Small intestine (tissue), 7 donors: Measurements from ENCODE around the gene BMS1. TPM values are rescaled to one million over a fixed set of nuclear protein-coding genes. Genes with fewer than 3 reads are reported as not detected.

ENCODE experiments used
- DNase-seq, 2 donors: peaks; one replicate each; pipeline versions ENCODE4 v3.0.0 to v3.0.0-alpha.2; 2013
- FAIRE-seq: peaks from 2 replicates; lab custom pipeline; 2012; peaks lifted over from hg19 to GRCh38; lab: Jason Lieb, UNC
- H3K27ac ChIP-seq, 3 donors: one replicate each; pipeline ENCODE4 v1.5.1; 2013; ENCODE audit warnings: low read length in 2 of 3, mild to moderate bottlenecking in 2 of 3, control low read depth in 1 of 3, inconsistent platforms in 1 of 3, low read depth in 1 of 3, moderate library complexity in 1 of 3
- H3K27me3 ChIP-seq, 3 donors: one replicate each; pipeline ENCODE4 v1.6.1; 2013; ENCODE audit warnings: low read length in 3 of 3, inconsistent platforms in 1 of 3; ENCODE audit not compliant: control insufficient read depth in 3 of 3, insufficient read depth in 3 of 3
- H3K36me3 ChIP-seq, 3 donors: one replicate each; pipeline ENCODE4 v1.6.1; 2013; ENCODE audit warnings: low read length in 3 of 3, inconsistent platforms in 1 of 3, low read depth in 1 of 3, mild to moderate bottlenecking in 1 of 3, moderate library complexity in 1 of 3; ENCODE audit not compliant: control insufficient read depth in 3 of 3, insufficient read depth in 2 of 3
- H3K4me1 ChIP-seq, 3 donors: one replicate each; pipeline ENCODE4 v1.6.1; 2013; ENCODE audit warnings: low read length in 2 of 3, inconsistent platforms in 1 of 3, low read depth in 1 of 3, mild to moderate bottlenecking in 1 of 3, moderate library complexity in 1 of 3; ENCODE audit not compliant: control insufficient read depth in 3 of 3, insufficient read depth in 2 of 3
- H3K4me3 ChIP-seq, 3 donors: one replicate each; pipeline ENCODE4 v1.5.1; 2013; ENCODE audit warnings: low read length in 3 of 3, control low read depth in 1 of 3, inconsistent platforms in 1 of 3, low read depth in 1 of 3, mild to moderate bottlenecking in 1 of 3, moderate library complexity in 1 of 3
- H3K9me3 ChIP-seq, 2 donors: one replicate each; pipeline ENCODE4 v1.6.1; 2013; ENCODE audit warnings: low read depth in 1 of 2, low read length in 1 of 2; ENCODE audit not compliant: control insufficient read depth in 2 of 2, insufficient read depth in 1 of 2
- WGBS, 3 donors: extraction: QIAGEN DNeasy Blood & Tissue Kit; methylation state at CpG; one replicate each; pipeline ENCODE4 v1.1.7; 2013; 5-methylcytosine and 5-hydroxymethylcytosine counted together
- polyA plus RNA-seq, 4 donors: library from polyadenylated mRNA; stranded (reverse) in 3 of 4; unstranded in 1 of 4; fragments of 200-250 nt in 3 of 4; fragments of 120-200 nt in 1 of 4; gene quantifications; one replicate each; pipeline versions ENCODE4 v1.2.1 to v1.2.3, GENCODE V29; 2013
- donor health status: healthy with polysubstance abuse.
- donor health status: control.
- donor health status: control.
- donor health status: Bipolar disorder and iron deficiency.
- donor health status: healthy.

The BMS1 gene
- polyA plus RNA-seq, 4 donors = 6.8 to 15.7 (median 9.0) TPM

- Histone ChIP-seq H3K4me1 (no peaks in the 10 kb centered on the region), H3K27ac (no peak overlapping the region), H3K27me3 (peaks cover 0 to 5% (median 2%) of the 10 kb centered on the region in 3 donors), H3K9me3 (peaks cover 0 to 3% of the 10 kb centered on the region in 2 donors), H3K4me3 (no peak overlapping the region), H3K36me3 (no peaks in the 10 kb centered on the region)
- FAIRE-seq = no peak
- 33 to 50% (median 45%) methylated on average over 1 of the region's 1 CpG for WGBS, 3 donors
- no peak for DNase-seq
These were observed 5.9 kb upstream of the BMS1 start for GRCh38 chr10:42776681-42777080.

- DNase-seq = no peak
- Histone ChIP-seq H3K27me3 (peaks cover 0 to 5% (median 0%) of the 10 kb centered on the region in 3 donors), H3K36me3 (peaks cover 0 to 3% (median 0%) of the 10 kb centered on the region in 3 donors), H3K4me1 (peaks cover 0 to 3% (median 0%) of the 10 kb centered on the region in 3 donors), H3K9me3 (no peaks in the 10 kb centered on the region), H3K27ac (no peak overlapping the region), H3K4me3 (no peak overlapping the region)
- FAIRE-seq = no peak
- 87 to 91% (median 89%) methylated on average over 4 of the region's 4 CpGs for WGBS, 3 donors
These were observed 2.1 kb upstream of the BMS1 start for GRCh38 chr10:42780456-42780855.

GRCh38 chr10:42781893-42782445 is 626 bp upstream of the BMS1 start:
- 30 to 35% (median 33%) methylated on average over 18 of the region's 18 CpGs for WGBS, 3 donors
- DNase-seq (peak in 1 of 2 donors; percentile 35), FAIRE-seq (no peak)
- Histone ChIP-seq H3K4me1 (peaks cover 0 to 3% (median 0%) of the 10 kb centered on the region in 3 donors), H3K27me3 (no peaks in the 10 kb centered on the region), H3K4me3 (peak overlapping the region; percentile 54 to 84 (median 55)), H3K36me3 (peaks cover 2 to 13% (median 4%) of the 10 kb centered on the region in 3 donors), H3K27ac (peak overlapping the region; percentile 81 to 95 (median 87)), H3K9me3 (no peaks in the 10 kb centered on the region)

- no peak for FAIRE-seq
- WGBS, 3 donors = 1 to 2% (median 1%) methylated on average over 11 of the region's 11 CpGs
- Histone ChIP-seq H3K27ac (peak overlapping the region; percentile 81 to 95 (median 87)), H3K9me3 (no peaks in the 10 kb centered on the region), H3K4me1 (peaks cover 0 to 3% (median 0%) of the 10 kb centered on the region in 3 donors), H3K36me3 (peaks cover 2 to 13% (median 4%) of the 10 kb centered on the region in 3 donors), H3K27me3 (no peaks in the 10 kb centered on the region), H3K4me3 (peak overlapping the region; percentile 54 to 84 (median 55))
- peak in 1 of 2 donors; percentile 33 for DNase-seq
These were observed 570 bp downstream of the BMS1 start for GRCh38 chr10:42783181-42783549.

GRCh38 chr10:42785759-42786158 is 3.2 kb downstream of the BMS1 start:
- Histone ChIP-seq H3K27me3 (no peaks in the 10 kb centered on the region), H3K4me1 (peaks cover 0 to 3% (median 0%) of the 10 kb centered on the region in 3 donors), H3K4me3 (no peak overlapping the region), H3K9me3 (no peaks in the 10 kb centered on the region), H3K36me3 (peaks cover 8 to 21% (median 9%) of the 10 kb centered on the region in 3 donors), H3K27ac (no peak overlapping the region)
- 91 to 93% (median 92%) methylated on average over 6 of the region's 6 CpGs for WGBS, 3 donors
- DNase-seq (no peak), FAIRE-seq (no peak)

GRCh38 chr10:42790835-42791234 is 8.2 kb downstream of the BMS1 start:
- 82 to 90% (median 89%) methylated on average over 3 of the region's 3 CpGs for WGBS, 3 donors
- Histone ChIP-seq H3K27me3 (no peaks in the 10 kb centered on the region), H3K9me3 (no peaks in the 10 kb centered on the region), H3K36me3 (peaks cover 19 to 35% (median 23%) of the 10 kb centered on the region in 3 donors), H3K4me3 (no peak overlapping the region), H3K27ac (no peak overlapping the region), H3K4me1 (no peaks in the 10 kb centered on the region)
- FAIRE-seq (no peak), DNase-seq (no peak)

- H3K27me3 ChIP-seq = no peaks in the 10 kb centered on the region
- DNase-seq (no peak), FAIRE-seq (no peak)
- H3K9me3 ChIP-seq = no peaks in the 10 kb centered on the region
- no peak overlapping the region for H3K4me3 ChIP-seq
- no peaks in the 10 kb centered on the region for H3K4me1 ChIP-seq
- H3K27ac ChIP-seq = no peak overlapping the region
- 80 to 98% (median 92%) methylated on average over 2 of the region's 2 CpGs for WGBS, 3 donors
- peaks cover 28 to 40% (median 38%) of the 10 kb centered on the region in 3 donors for H3K36me3 ChIP-seq
These were observed 13.1 kb downstream of the BMS1 start for GRCh38 chr10:42795701-42796100.

GRCh38 chr10:42801135-42801534 is 18.5 kb downstream of the BMS1 start:
- Histone ChIP-seq H3K9me3 (no peaks in the 10 kb centered on the region), H3K36me3 (peaks cover 22 to 33% (median 24%) of the 10 kb centered on the region in 3 donors), H3K4me1 (no peaks in the 10 kb centered on the region), H3K4me3 (no peak overlapping the region), H3K27ac (no peak overlapping the region), H3K27me3 (no peaks in the 10 kb centered on the region)
- no peak for DNase-seq
- peak; percentile 5 for FAIRE-seq

GRCh38 chr10:42802876-42803275 is 20.3 kb downstream of the BMS1 start:
- no peak overlapping the region for H3K4me3 ChIP-seq
- WGBS, 3 donors = 90 to 98% (median 91%) methylated on average over 3 of the region's 3 CpGs
- FAIRE-seq (no peak), DNase-seq (no peak)
- no peaks in the 10 kb centered on the region for H3K4me1 ChIP-seq
- peaks cover 14 to 27% (median 20%) of the 10 kb centered on the region in 3 donors for H3K36me3 ChIP-seq
- no peak overlapping the region for H3K27ac ChIP-seq
- no peaks in the 10 kb centered on the region for H3K27me3 ChIP-seq
- H3K9me3 ChIP-seq = no peaks in the 10 kb centered on the region
